ENCODE results near the gene LRRFIP2. TPM values are rescaled to one million over a fixed set of nuclear protein-coding genes. Genes with fewer than 3 reads are reported as not detected.

LRRFIP2 gene
- total and polyA plus RNA-seq, 2 donors (not counting 1 experiment from before 2014, with no cell fraction given), result 8.6 to 49.2 TPM

GRCh38 chr3:37029111-37029510 is 145.3 kb downstream of the LRRFIP2 start:
- H3K36me3 ChIP-seq (replicated peaks in 1 of 2; ENCODE audit: control extremely low read depth in 1 of 2, control insufficient read depth in 1 of 2, extremely low read depth in 1 of 2, insufficient read depth in 2 of 2, low read length in 1 of 2), result peaks cover 0 to 67% of the 10 kb centered on the region in 2 experiments

GRCh38 chr3:37028329-37028728 is 146.1 kb downstream of the LRRFIP2 start:
- ATAC-seq (ENCODE audit: low read depth) (no peak), DNase-seq (no peak)
- intact Hi-C loops (cut with micrococcal nuclease), result no loop called here
- no peak overlapping the region for H3K4me2 ChIP-seq (replicated peaks; ENCODE audit: low read depth, low read length, poor library complexity, severe bottlenecking)
- TF ChIP-seq EZH2 (IDR thresholded peaks at IDR 0.05; ENCODE audit: borderline replicate concordance, insufficient read depth, low read depth, low read length, poor library complexity, severe bottlenecking), result no peak
- no peak for TF ChIP-seq CTCF (IDR thresholded peaks at IDR 0.05)
- no peaks in the 10 kb centered on the region for H3K27me3 ChIP-seq (replicated peaks in 1 of 4; ENCODE audit: control extremely low read depth in 1 of 4, control insufficient read depth in 3 of 4, insufficient read depth in 4 of 4, low read length in 3 of 4)
- H3K9ac ChIP-seq (ENCODE audit: low read length), result no peak overlapping the region
- Mint-ChIP-seq H3K4me3 (no peak overlapping the region), H3K27me3 (no peaks in the 10 kb centered on the region), H3K4me1 (peaks cover 10% of the 10 kb centered on the region), H3K27ac (no peak overlapping the region), H3K9me3 (ENCODE audit: insufficient read depth) (no peaks in the 10 kb centered on the region)
- no peak overlapping the region for H3K4me3 ChIP-seq (ENCODE audit: control extremely low read depth in 1 of 5, extremely low read depth in 1 of 5, insufficient read depth in 1 of 5, low read depth in 2 of 5, low read length in 4 of 5)
- no peaks in the 10 kb centered on the region for H3K9me3 ChIP-seq (ENCODE audit: control extremely low read depth in 1 of 3, control insufficient read depth in 2 of 3, insufficient read depth in 1 of 3, low read length in 2 of 3)
- H4K20me1 ChIP-seq (ENCODE audit: control insufficient read depth, insufficient read depth, low read length, poor library complexity, severe bottlenecking), result no peaks in the 10 kb centered on the region
- CTCF ChIA-PET, result interaction anchor here (0.7 to 1.2 kb wide), 2 partner anchors 184 to 186 kb away, joined by 3 read pairs; no protein-coding TSS in a partner anchor
- H3K27ac ChIP-seq (ENCODE audit: low read length in 2 of 2), result no peak overlapping the region
- WGBS (ENCODE audit: insufficient coverage), result 80% methylated on average over 1 of the region's 1 CpG
- POLR2A ChIA-PET, result no interaction called here
- no peak overlapping the region for H2AFZ ChIP-seq (ENCODE audit: insufficient read depth, low read depth, low read length, poor library complexity, severe bottlenecking)
- H3K79me2 ChIP-seq (ENCODE audit: control insufficient read depth, insufficient read depth, low read length), result peaks cover 20% of the 10 kb centered on the region
- peaks cover 5 to 6% of the 10 kb centered on the region in 2 donors for H3K4me1 ChIP-seq (ENCODE audit: control insufficient read depth in 2 of 2, insufficient read depth in 2 of 2, low read length in 2 of 2)
- peaks cover 2 to 69% of the 10 kb centered on the region in 2 experiments for H3K36me3 ChIP-seq (replicated peaks in 1 of 2; ENCODE audit: control extremely low read depth in 1 of 2, control insufficient read depth in 1 of 2, extremely low read depth in 1 of 2, insufficient read depth in 2 of 2, low read length in 1 of 2)

More at GRCh38 chr3:37029111-37029510, 145.3 kb downstream of the LRRFIP2 start:
- ATAC-seq (ENCODE audit: low read depth) (no peak), DNase-seq (no peak)
- no CpG with 5 or more reads among the region's 1 CpG for WGBS (ENCODE audit: insufficient coverage)
- Histone ChIP-seq H3K27ac (ENCODE audit: low read length in 2 of 2) (no peak overlapping the region), H4K20me1 (ENCODE audit: control insufficient read depth, insufficient read depth, low read length, poor library complexity, severe bottlenecking) (no peaks in the 10 kb centered on the region), H3K9me3 (ENCODE audit: control extremely low read depth in 1 of 3, control insufficient read depth in 2 of 3, insufficient read depth in 1 of 3, low read length in 2 of 3) (no peaks in the 10 kb centered on the region), H2AFZ (ENCODE audit: insufficient read depth, low read depth, low read length, poor library complexity, severe bottlenecking) (no peak overlapping the region), H3K4me1 (ENCODE audit: control insufficient read depth in 2 of 2, insufficient read depth in 2 of 2, low read length in 2 of 2) (peaks cover 5 to 6% of the 10 kb centered on the region in 2 donors), H3K4me2 (replicated peaks; ENCODE audit: low read depth, low read length, poor library complexity, severe bottlenecking) (no peak overlapping the region), H3K79me2 (ENCODE audit: control insufficient read depth, insufficient read depth, low read length) (peaks cover 20% of the 10 kb centered on the region), H3K9ac (ENCODE audit: low read length) (no peak overlapping the region), H3K4me3 (ENCODE audit: control extremely low read depth in 1 of 5, extremely low read depth in 1 of 5, insufficient read depth in 1 of 5, low read depth in 2 of 5, low read length in 4 of 5) (no peak overlapping the region), H3K27me3 (replicated peaks in 1 of 4; ENCODE audit: control extremely low read depth in 1 of 4, control insufficient read depth in 3 of 4, insufficient read depth in 4 of 4, low read length in 3 of 4) (no peaks in the 10 kb centered on the region)
- no peak overlapping the region for H3K4me3 Mint-ChIP-seq
- ChIA-PET CTCF (interaction anchor here (1.2 to 1.4 kb wide), 2 partner anchors 70 to 185 kb away, joined by 3 read pairs; no protein-coding TSS in a partner anchor), POLR2A (no interaction called here)
- intact Hi-C loops (cut with micrococcal nuclease), result no loop called here
- H3K27me3 Mint-ChIP-seq, result no peaks in the 10 kb centered on the region
- TF ChIP-seq EZH2 (IDR thresholded peaks at IDR 0.05; ENCODE audit: borderline replicate concordance, insufficient read depth, low read depth, low read length, poor library complexity, severe bottlenecking), result no peak
- no peak for TF ChIP-seq CTCF (IDR thresholded peaks at IDR 0.05)
- H3K9me3 Mint-ChIP-seq (ENCODE audit: insufficient read depth), result no peaks in the 10 kb centered on the region
- no peak overlapping the region for H3K27ac Mint-ChIP-seq
- H3K4me1 Mint-ChIP-seq, result peaks cover 10% of the 10 kb centered on the region

All from B cell (primary cell).